ENCODE data around the gene RARRES2. TPM values are rescaled to one million over a fixed set of nuclear protein-coding genes. Genes with fewer than 3 reads are reported as not detected.
A peak's percentile ranks its signal among the peaks of the same experiment; 100 is the strongest.

The RARRES2 gene
- total and polyA plus RNA-seq, 2 of the 13 experiments (the other 11 are each of a cell fraction or from before 2014, with no cell fraction given) = 134 to 172 TPM

- no peak for TF ChIP-seq ZMYM2 (CRISPR knock-in tag; IDR thresholded peaks at IDR 0.05)
- TF ChIP-seq KDM3A (CRISPR knock-in tag; IDR thresholded peaks at IDR 0.05; ENCODE audit: low read depth) = peak; percentile 13; the same call in 1 of the 2 replicates
- peak; percentile 85; the same call in 1 of the 2 replicates for TF ChIP-seq TRAFD1 (CRISPR knock-in tag; IDR thresholded peaks at IDR 0.05; ENCODE audit: borderline replicate concordance)
- no peak for TF ChIP-seq MAF1 (CRISPR knock-in tag; IDR thresholded peaks at IDR 0.05; ENCODE audit: borderline replicate concordance)
- TF ChIP-seq MEF2D (CRISPR knock-in tag; IDR thresholded peaks at IDR 0.05) = 0 out of 2 replicates have a peak, but pooled peaks have one; percentile 53
- TF ChIP-seq SMAD1 (CRISPR knock-in tag; IDR thresholded peaks at IDR 0.05; ENCODE audit: borderline replicate concordance, low read depth) = no peak
- no peak for TF ChIP-seq ZKSCAN1 (IDR thresholded peaks at IDR 0.05; ENCODE audit: low read length)
- TF ChIP-seq ZNF737 (CRISPR knock-in tag; IDR thresholded peaks at IDR 0.05; ENCODE audit: borderline replicate concordance) = peak; percentile 20; the same call in 1 of the 2 replicates
- no peak for TF ChIP-seq CREB3 (CRISPR knock-in tag; IDR thresholded peaks at IDR 0.05)
- no peak for TF ChIP-seq HOXD1 (CRISPR knock-in tag; IDR thresholded peaks at IDR 0.05)
- TF ChIP-seq ZNF441 (CRISPR knock-in tag; IDR thresholded peaks at IDR 0.05; ENCODE audit: borderline replicate concordance) = no peak
- 0 out of 2 replicates have a peak, but pooled peaks have one; percentile 13 for TF ChIP-seq NFKBIZ (CRISPR knock-in tag; IDR thresholded peaks at IDR 0.05)
- TF ChIP-seq NR2F6 (IDR thresholded peaks at IDR 0.05) = 0 out of 2 replicates have a peak, but pooled peaks have one; percentile 37
- TF ChIP-seq NR2F6 (CRISPR knock-in tag; IDR thresholded peaks at IDR 0.05) = no peak
- no peak for TF ChIP-seq HNRNPK (IDR thresholded peaks at IDR 0.05; ENCODE audit: low read depth, low read length, poor library complexity, severe bottlenecking)
- TF ChIP-seq SPEN (CRISPR knock-in tag; IDR thresholded peaks at IDR 0.05; ENCODE audit: low read depth) = no peak
- no peak for TF ChIP-seq ZNF597 (CRISPR knock-in tag; IDR thresholded peaks at IDR 0.05)
Observed at GRCh38 chr7:150368884-150369747, 27.7 kb upstream of the RARRES2 start (continued).

Measured in HepG2 (cell line).